CD4-positive, alpha-beta T cell treated with Interferon gamma for 1 hour (primary cell): Measurements from ENCODE around the gene PRR20A.
"Not testable (repeated sequence)": the region's sequence is repeated elsewhere in the genome, so short reads cannot be mapped to it uniquely, and the experiment has no call there.

ENCODE experiments used
- DNase-seq: peaks from one replicate; pipeline ENCODE4 v3.0.0-alpha.2; 2020

The PRR20A gene

GRCh38 chr13:57140235-57140968, at the start of gene PRR20A:
PRR20A (plus strand) TSS chr13:57140918; CDS start chr13:57141305, 387 bp downstream.
- DNase-seq: not testable (repeated sequence)

GRCh38 chr13:57114945-57115344, 25.8 kb upstream of the PRR20A start:
- no peak for DNase-seq

DNA sequence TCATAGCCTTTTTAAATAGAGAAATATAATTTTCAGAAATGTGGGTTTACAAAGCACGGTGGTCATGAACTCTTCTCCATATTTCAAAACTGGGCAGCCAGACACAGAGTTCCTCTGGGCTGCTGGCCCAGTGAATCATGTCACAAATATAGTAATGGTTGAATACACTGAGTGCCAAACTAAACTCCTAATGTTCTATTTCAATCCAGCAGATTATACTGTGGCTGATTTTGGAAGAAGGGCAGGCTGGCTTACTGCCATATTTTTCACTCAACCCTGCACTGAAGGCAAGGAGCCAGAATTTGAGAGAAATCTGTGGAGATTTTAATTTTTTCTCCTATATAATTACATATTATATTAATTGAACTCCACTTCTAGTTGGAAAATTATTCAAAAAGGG, 17.0 kb upstream of the PRR20A start:
- DNase-seq: no peak

DNA sequence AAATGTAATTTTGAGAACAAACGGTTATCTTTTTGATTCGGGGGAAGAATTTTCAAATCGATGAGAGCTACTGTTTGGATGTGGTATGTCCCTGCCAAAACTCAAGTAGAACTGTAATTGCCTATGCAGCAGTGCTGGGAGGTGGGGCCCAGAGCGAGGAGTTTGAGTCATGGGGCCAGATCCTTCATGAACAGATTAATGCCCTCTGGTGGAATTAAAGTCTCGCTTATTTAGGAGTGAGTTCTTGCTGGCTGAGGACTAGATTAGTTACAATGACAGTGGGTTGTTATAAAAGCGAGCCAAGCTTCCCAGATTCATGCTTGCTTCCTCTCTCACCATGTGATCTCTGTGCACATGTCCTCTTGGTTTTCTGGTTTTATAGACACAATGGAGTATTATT, 11.8 kb upstream of the PRR20A start:
- DNase-seq: no peak

DNA sequence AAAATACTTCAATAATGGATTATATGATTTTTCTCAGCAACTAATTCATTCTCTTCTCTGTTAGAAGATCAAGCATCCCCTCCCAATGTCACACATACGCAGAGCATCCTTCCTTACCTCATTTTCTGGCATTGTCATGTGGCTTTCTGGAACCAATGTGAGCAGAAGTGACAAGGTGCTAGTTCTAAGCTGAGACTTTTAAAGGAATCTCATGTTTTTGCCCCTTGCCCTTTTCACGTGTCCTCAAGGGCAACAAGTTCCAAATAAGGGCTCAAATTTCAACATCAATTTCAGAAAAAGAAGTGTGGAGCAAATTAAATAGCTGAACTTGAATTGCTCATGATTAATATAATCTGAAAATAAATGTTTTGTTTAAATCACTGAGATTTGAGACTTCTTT, 4.6 kb upstream of the PRR20A start:
- no peak for DNase-seq

DNA sequence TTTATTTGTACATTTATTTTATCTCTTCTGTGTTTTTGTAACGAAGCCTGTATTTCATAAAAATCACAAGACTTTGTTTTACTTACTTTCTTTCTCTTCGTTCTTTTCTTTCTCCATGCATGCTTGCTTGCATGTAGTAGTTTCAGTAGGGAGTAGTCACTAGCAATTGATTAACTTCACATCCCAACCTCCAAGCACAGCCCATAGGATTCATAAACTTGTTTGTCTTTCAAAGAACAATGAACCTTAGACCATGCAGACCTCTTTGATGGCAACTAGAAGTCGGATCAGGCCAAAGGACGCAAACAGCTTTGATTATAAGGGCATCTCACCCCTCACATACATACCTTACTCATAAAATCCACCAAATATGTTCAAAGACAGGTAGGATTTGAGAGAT, 3.1 kb upstream of the PRR20A start:
- DNase-seq: no peak

DNA sequence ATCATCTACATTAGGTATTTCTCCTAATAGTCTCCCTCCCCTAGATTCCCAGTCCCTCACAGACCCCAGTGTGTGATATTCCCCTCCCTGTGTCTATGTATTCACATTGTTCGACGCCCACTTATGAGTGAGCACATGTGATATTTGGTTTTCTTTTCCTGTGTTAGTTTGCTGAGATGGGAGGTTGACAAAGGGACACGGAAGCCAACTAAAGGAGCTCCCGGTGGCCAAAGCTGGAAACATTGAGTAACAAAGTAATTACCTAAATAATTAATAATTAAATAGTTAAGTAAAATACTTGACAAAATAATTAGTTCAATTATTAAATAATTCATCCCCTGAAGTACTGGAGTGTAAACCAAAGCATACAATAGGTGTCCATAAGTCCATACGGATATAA, 1.7 kb upstream of the PRR20A start:
- DNase-seq: no peak

- DNase-seq: not testable (repeated sequence)
Measured at GRCh38 chr13:57139781-57140180, 937 bp upstream of the PRR20A start.

- not testable (repeated sequence) for DNase-seq
Measured at GRCh38 chr13:57147188-57147587, 6.5 kb downstream of the PRR20A start, which contains the start of gene PRR20B. PRR20B (plus strand) TSS chr13:57147488; CDS start chr13:57147875, 387 bp downstream.

DNA sequence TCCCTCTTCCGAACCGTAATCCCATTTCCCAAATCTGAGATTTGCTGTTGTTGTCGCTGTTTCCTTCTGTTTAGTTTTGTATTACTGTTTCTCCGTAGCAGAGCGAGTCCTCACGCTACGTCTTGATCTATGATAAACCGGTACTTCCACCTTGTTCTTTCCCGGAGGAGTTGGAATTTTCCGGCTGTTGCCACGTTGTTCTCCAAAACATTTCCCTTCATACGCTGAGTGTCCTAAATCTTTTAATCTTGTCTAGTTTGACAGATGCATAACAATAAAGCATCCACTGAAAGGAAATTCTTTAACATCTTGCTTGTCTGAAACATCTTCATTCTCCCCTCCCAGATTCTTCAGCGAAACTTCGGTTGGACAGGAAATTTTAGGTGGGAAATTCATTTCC, 7.4 kb downstream of the PRR20A start:
- DNase-seq: not testable (repeated sequence)

GRCh38 chr13:57153761-57154160, 13.0 kb downstream of the PRR20A start, which contains the start of gene PRR20C:
PRR20C (plus strand) TSS chr13:57154061; CDS start chr13:57154448, 387 bp downstream.
- not testable (repeated sequence) for DNase-seq

DNA sequence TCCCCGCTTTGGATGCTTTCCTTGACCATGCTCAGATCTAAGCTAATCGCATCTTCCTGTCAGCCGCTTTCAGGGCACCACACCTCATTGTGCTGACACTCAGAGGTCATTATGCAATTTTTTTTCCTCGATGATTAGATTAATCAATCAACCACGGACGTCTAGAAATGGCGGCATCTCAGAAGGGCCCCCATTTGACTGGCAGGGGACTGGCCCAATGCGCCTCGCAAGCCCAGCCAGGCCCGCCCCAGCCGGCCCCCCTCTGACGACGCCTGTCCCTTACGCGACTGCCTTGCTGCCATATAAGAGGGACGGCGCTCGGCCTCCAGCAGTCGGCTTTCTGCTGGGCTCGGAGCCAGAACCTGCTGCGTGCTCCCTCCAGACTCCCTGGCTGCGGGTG, 19.6 kb downstream of the PRR20A start, which contains the start of gene PRR20D:
Gene PRR20D, plus strand, starts transcription at position 301 of the 400 bp plus-strand sequence. CDS start 387 bp downstream, outside the sequence.
- not testable (repeated sequence) for DNase-seq

DNA sequence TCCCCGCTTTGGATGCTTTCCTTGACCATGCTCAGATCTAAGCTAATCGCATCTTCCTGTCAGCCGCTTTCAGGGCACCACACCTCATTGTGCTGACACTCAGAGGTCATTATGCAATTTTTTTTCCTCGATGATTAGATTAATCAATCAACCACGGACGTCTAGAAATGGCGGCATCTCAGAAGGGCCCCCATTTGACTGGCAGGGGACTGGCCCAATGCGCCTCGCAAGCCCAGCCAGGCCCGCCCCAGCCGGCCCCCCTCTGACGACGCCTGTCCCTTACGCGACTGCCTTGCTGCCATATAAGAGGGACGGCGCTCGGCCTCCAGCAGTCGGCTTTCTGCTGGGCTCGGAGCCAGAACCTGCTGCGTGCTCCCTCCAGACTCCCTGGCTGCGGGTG, 26.2 kb downstream of the PRR20A start, which contains the start of gene PRR20E:
Gene PRR20E, plus strand, starts transcription at position 301 of the 400 bp plus-strand sequence. CDS start 387 bp downstream, outside the sequence.
- not testable (repeated sequence) for DNase-seq

DNA sequence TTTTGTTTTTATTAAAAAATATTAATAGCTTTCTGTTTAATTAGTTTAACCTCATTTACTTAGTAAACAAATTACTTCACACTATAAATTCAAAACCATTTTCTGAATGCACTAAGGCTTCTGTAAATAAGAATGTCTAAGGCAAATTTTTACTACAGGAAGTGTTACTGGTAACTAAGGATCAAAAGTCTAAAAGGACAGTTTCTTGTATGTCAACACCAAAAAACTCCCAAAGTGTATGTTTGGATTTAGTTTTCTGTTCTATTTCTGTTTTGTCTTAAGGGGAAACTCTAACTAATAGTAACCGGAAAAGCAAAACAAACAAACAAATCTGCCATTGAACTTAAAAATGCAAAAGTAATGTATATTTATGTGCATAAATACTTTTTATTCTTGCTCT, 50.9 kb downstream of the PRR20A start:
- DNase-seq: no peak
